Mesendoderm (in vitro differentiated cells): Measurements from ENCODE around the gene MINDY3.

Experiments
- DNase-seq: peaks from one replicate; pipeline ENCODE4 v3.0.0; 2013
- H2AK5ac ChIP-seq: 2 replicates; pipeline ENCODE4 v1.6.1; 2013; ENCODE audit warnings: low read length, inconsistent platforms
- H2BK120ac ChIP-seq: 2 replicates; pipeline ENCODE4 v1.6.1; 2013; ENCODE audit warnings: low read depth, mild to moderate bottlenecking, low read length, moderate library complexity, mixed read lengths
- H2BK15ac ChIP-seq: replicated peaks from 2 replicates; pipeline ENCODE4 v1.6.1; 2013; ENCODE audit warnings: low read depth, mild to moderate bottlenecking, moderate library complexity
- H2BK5ac ChIP-seq: 2 replicates; pipeline ENCODE4 v1.6.1; 2013; ENCODE audit warnings: low read length, inconsistent platforms
- H3K18ac ChIP-seq: 2 replicates; pipeline ENCODE4 v1.6.1; 2013; ENCODE audit warnings: mild to moderate bottlenecking, low read length, mixed read lengths
- H3K23ac ChIP-seq: one replicate; pipeline ENCODE4 v1.6.1; 2013; ENCODE audit warnings: low read length
- H3K27ac ChIP-seq: 2 replicates; pipeline ENCODE4 v1.5.1; 2013; ENCODE audit warnings: low read depth, mild to moderate bottlenecking, inconsistent platforms, low read length, moderate library complexity
- H3K27me3 ChIP-seq: 2 replicates; pipeline ENCODE4 v1.6.1; 2013; ENCODE audit warnings: low read length, control low read depth, mild to moderate bottlenecking, inconsistent platforms; ENCODE audit not compliant: insufficient read depth, poor library complexity
- H3K36me3 ChIP-seq: 2 replicates; pipeline ENCODE4 v1.6.1; 2013; ENCODE audit warnings: low read length, inconsistent platforms; ENCODE audit not compliant: control insufficient read depth, insufficient read depth
- H3K4ac ChIP-seq: one replicate; pipeline ENCODE4 v1.6.1; 2013; ENCODE audit warnings: low read depth, mild to moderate bottlenecking, low read length, moderate library complexity
- H3K4me1 ChIP-seq: 2 replicates; pipeline ENCODE4 v1.6.1; 2013; ENCODE audit warnings: low read depth, low read length, inconsistent platforms; ENCODE audit not compliant: control insufficient read depth
- H3K4me2 ChIP-seq: 2 replicates; pipeline ENCODE4 v1.6.1; 2013; ENCODE audit warnings: low read length
- H3K4me3 ChIP-seq: 2 replicates; pipeline ENCODE4 v1.5.1; 2013; ENCODE audit warnings: mild to moderate bottlenecking, low read length
- H3K56ac ChIP-seq: one replicate; pipeline ENCODE4 v1.6.1; 2013; ENCODE audit warnings: low read length
- H3K79me1 ChIP-seq: 2 replicates; pipeline ENCODE4 v1.6.1; 2013; ENCODE audit warnings: low read length, inconsistent platforms
- H3K79me2 ChIP-seq: 2 replicates; pipeline ENCODE4 v1.6.1; 2013; ENCODE audit warnings: mild to moderate bottlenecking, low read length; ENCODE audit not compliant: control insufficient read depth, insufficient read depth
- H3K9ac ChIP-seq: 2 replicates; pipeline ENCODE4 v1.6.1; 2013; ENCODE audit warnings: low read length, inconsistent platforms
- H4K5ac ChIP-seq: one replicate; pipeline ENCODE4 v1.6.1; 2013; ENCODE audit warnings: low read length
- H4K8ac ChIP-seq: one replicate; pipeline ENCODE4 v1.6.1; 2013; ENCODE audit warnings: low read depth, mild to moderate bottlenecking, control low read depth, low read length, moderate library complexity
- WGBS: extraction: QIAGEN DNeasy Blood & Tissue Kit; methylation state at CpG from one replicate; pipeline ENCODE4 v1.1.7; 2013; ENCODE audit warnings: low lambda C conversion rate, missing lambda C conversion rate; ENCODE audit not compliant: insufficient coverage; ENCODE audit errors: extremely low coverage; 5-methylcytosine and 5-hydroxymethylcytosine counted together

The MINDY3 gene

GRCh38 chr10:15847481-15847880 is 12.8 kb downstream of the MINDY3 start:
- H3K27me3 ChIP-seq = no peaks in the 10 kb centered on the region
- H3K4ac ChIP-seq = no peak overlapping the region
- no CpG with 5 or more reads among the region's 4 CpGs for WGBS
- H3K4me2 ChIP-seq = no peak overlapping the region
- H3K23ac ChIP-seq = no peak overlapping the region
- H3K4me3 ChIP-seq = no peak overlapping the region
- no peaks in the 10 kb centered on the region for H3K4me1 ChIP-seq
- no peak overlapping the region for H2BK5ac ChIP-seq
- H3K36me3 ChIP-seq = no peaks in the 10 kb centered on the region
- DNase-seq = no peak
- H2BK15ac ChIP-seq = no peak overlapping the region
- H3K79me1 ChIP-seq = peaks cover 4% of the 10 kb centered on the region
- no peak overlapping the region for H2AK5ac ChIP-seq
- H3K56ac ChIP-seq = no peak overlapping the region
- H3K9ac ChIP-seq = no peak overlapping the region
- H2BK120ac ChIP-seq = no peak overlapping the region
- H3K79me2 ChIP-seq = no peaks in the 10 kb centered on the region
- H4K5ac ChIP-seq = no peak overlapping the region
- no peak overlapping the region for H3K18ac ChIP-seq
- no peak overlapping the region for H3K27ac ChIP-seq
- no peak overlapping the region for H4K8ac ChIP-seq

- no peaks in the 10 kb centered on the region for H3K79me1 ChIP-seq
- no peak overlapping the region for H3K4me3 ChIP-seq
- H2AK5ac ChIP-seq = no peak overlapping the region
- no peaks in the 10 kb centered on the region for H3K4me1 ChIP-seq
- no peak overlapping the region for H2BK15ac ChIP-seq
- no peak overlapping the region for H3K18ac ChIP-seq
- H2BK5ac ChIP-seq = no peak overlapping the region
- H3K36me3 ChIP-seq = no peaks in the 10 kb centered on the region
- H4K5ac ChIP-seq = no peak overlapping the region
- H3K79me2 ChIP-seq = no peaks in the 10 kb centered on the region
- H3K9ac ChIP-seq = no peak overlapping the region
- H3K27ac ChIP-seq = no peak overlapping the region
- no peak overlapping the region for H2BK120ac ChIP-seq
- H3K23ac ChIP-seq = no peak overlapping the region
- no peak overlapping the region for H3K4ac ChIP-seq
- H3K27me3 ChIP-seq = no peaks in the 10 kb centered on the region
- H3K4me2 ChIP-seq = no peak overlapping the region
- no peak overlapping the region for H4K8ac ChIP-seq
- DNase-seq = no peak
- no peak overlapping the region for H3K56ac ChIP-seq
Measured at GRCh38 chr10:15844517-15844916, 15.8 kb downstream of the MINDY3 start.

GRCh38 chr10:15843695-15844094 is 16.6 kb downstream of the MINDY3 start:
- Histone ChIP-seq H3K27ac (no peak overlapping the region), H4K5ac (no peak overlapping the region), H2AK5ac (no peak overlapping the region), H2BK120ac (no peak overlapping the region), H3K4me2 (no peak overlapping the region), H3K36me3 (no peaks in the 10 kb centered on the region), H3K9ac (no peak overlapping the region), H4K8ac (no peak overlapping the region), H3K56ac (no peak overlapping the region), H3K79me2 (no peaks in the 10 kb centered on the region), H3K79me1 (no peaks in the 10 kb centered on the region), H2BK15ac (no peak overlapping the region), H2BK5ac (no peak overlapping the region), H3K4me1 (no peaks in the 10 kb centered on the region), H3K18ac (no peak overlapping the region), H3K4me3 (no peak overlapping the region), H3K27me3 (no peaks in the 10 kb centered on the region), H3K23ac (no peak overlapping the region), H3K4ac (no peak overlapping the region)
- no CpG with 5 or more reads among the region's 4 CpGs for WGBS
- DNase-seq = no peak

- no peak overlapping the region for H3K56ac ChIP-seq
- H3K4me2 ChIP-seq = no peak overlapping the region
- H2BK15ac ChIP-seq = no peak overlapping the region
- no peak overlapping the region for H3K9ac ChIP-seq
- no peak overlapping the region for H3K4ac ChIP-seq
- H3K27ac ChIP-seq = no peak overlapping the region
- no peaks in the 10 kb centered on the region for H3K79me1 ChIP-seq
- DNase-seq = no peak
- H4K8ac ChIP-seq = no peak overlapping the region
- no peak overlapping the region for H2BK120ac ChIP-seq
- no peak overlapping the region for H4K5ac ChIP-seq
- no peak overlapping the region for H2AK5ac ChIP-seq
- H3K4me3 ChIP-seq = no peak overlapping the region
- H3K4me1 ChIP-seq = no peaks in the 10 kb centered on the region
- WGBS = no CpG with 5 or more reads among the region's 3 CpGs
- H3K36me3 ChIP-seq = no peaks in the 10 kb centered on the region
- H3K18ac ChIP-seq = no peak overlapping the region
- H3K27me3 ChIP-seq = no peaks in the 10 kb centered on the region
- H2BK5ac ChIP-seq = no peak overlapping the region
- H3K23ac ChIP-seq = no peak overlapping the region
- H3K79me2 ChIP-seq = no peaks in the 10 kb centered on the region
Measured at GRCh38 chr10:15842556-15843169, 17.6 kb downstream of the MINDY3 start.

GRCh38 chr10:15841696-15842095 is 18.6 kb downstream of the MINDY3 start:
- no peak overlapping the region for H3K4ac ChIP-seq
- no peak overlapping the region for H2BK5ac ChIP-seq
- H3K4me2 ChIP-seq = no peak overlapping the region
- H3K27ac ChIP-seq = no peak overlapping the region
- no peaks in the 10 kb centered on the region for H3K79me1 ChIP-seq
- H3K27me3 ChIP-seq = no peaks in the 10 kb centered on the region
- H3K56ac ChIP-seq = no peak overlapping the region
- no peaks in the 10 kb centered on the region for H3K4me1 ChIP-seq
- no peak overlapping the region for H2AK5ac ChIP-seq
- no peak overlapping the region for H2BK15ac ChIP-seq
- no CpG with 5 or more reads among the region's 3 CpGs for WGBS
- no peak overlapping the region for H3K9ac ChIP-seq
- H3K4me3 ChIP-seq = no peak overlapping the region
- no peak overlapping the region for H2BK120ac ChIP-seq
- no peak overlapping the region for H3K23ac ChIP-seq
- no peak overlapping the region for H4K5ac ChIP-seq
- no peaks in the 10 kb centered on the region for H3K79me2 ChIP-seq
- H3K36me3 ChIP-seq = no peaks in the 10 kb centered on the region
- no peak for DNase-seq
- no peak overlapping the region for H3K18ac ChIP-seq
- H4K8ac ChIP-seq = no peak overlapping the region

- Histone ChIP-seq H3K4ac (no peak overlapping the region), H3K27ac (no peak overlapping the region), H2BK15ac (no peak overlapping the region), H3K79me2 (no peaks in the 10 kb centered on the region), H3K18ac (no peak overlapping the region), H3K4me1 (no peaks in the 10 kb centered on the region), H3K27me3 (no peaks in the 10 kb centered on the region), H3K4me3 (no peak overlapping the region), H3K79me1 (no peaks in the 10 kb centered on the region), H3K56ac (no peak overlapping the region), H2BK5ac (no peak overlapping the region), H3K4me2 (no peak overlapping the region), H4K5ac (no peak overlapping the region), H3K23ac (no peak overlapping the region), H3K9ac (no peak overlapping the region), H3K36me3 (no peaks in the 10 kb centered on the region), H2AK5ac (no peak overlapping the region), H2BK120ac (no peak overlapping the region), H4K8ac (no peak overlapping the region)
- no peak for DNase-seq
- WGBS = no CpG with 5 or more reads among the region's 4 CpGs
Measured at GRCh38 chr10:15836807-15837206, 23.5 kb downstream of the MINDY3 start.
